Sigmoid colon (tissue), 7 donors: ENCODE measurements around the gene AIG1. TPM values are rescaled to one million over a fixed set of nuclear protein-coding genes. Genes with fewer than 3 reads are reported as not detected.

Experiments used
- DNase-seq: peaks from one replicate; pipeline ENCODE4 v3.0.0-alpha.2; 2019
- H3K27ac ChIP-seq, 4 donors: fragments of 200-600 bp; sonication (generic); one replicate each; pipeline ENCODE4 v1.5.1; 2016 to 2019; ENCODE audit warnings: mild to moderate bottlenecking in 1 of 4
- H3K27me3 ChIP-seq, 3 donors: fragments of 200-600 bp; sonication (generic); one replicate each; pipeline ENCODE4 v1.5.1; 2019; ENCODE audit warnings: mild to moderate bottlenecking in 1 of 3
- H3K36me3 ChIP-seq, 4 donors: fragments of 200-600 bp; sonication (generic); one replicate each; pipeline ENCODE4 v1.5.1; 2016 to 2019
- H3K4me1 ChIP-seq, 4 donors: fragments of 200-600 bp; sonication (generic); one replicate each; pipeline ENCODE4 v1.5.1; 2017 to 2019
- H3K4me3 ChIP-seq, 4 donors: fragments of 200-600 bp; sonication (generic); one replicate each; pipeline ENCODE4 v1.5.1; 2017 to 2019; ENCODE audit warnings: mild to moderate bottlenecking in 2 of 4, moderate library complexity in 1 of 4
- H3K9me3 ChIP-seq, 4 donors: fragments of 200-600 bp in 3 of 4; sonication (generic) in 3 of 4; one replicate each; pipeline versions ENCODE4 v1.5.1 to v1.6.1; 2013 to 2019
- EP300 ChIP-seq, 4 donors: sonication (generic); formaldehyde crosslinking; IDR thresholded peaks; one replicate each; pipeline ENCODE4 v1.6.1; 2017; ENCODE audit warnings: antibody characterized with exemption in 4 of 4
- POLR2A ChIP-seq, 2 donors: fragments of 450-650 bp; IDR thresholded peaks; one replicate each; pipeline ENCODE4 v1.6.1; 2016; ENCODE audit warnings: antibody characterized with exemption in 2 of 2, mild to moderate bottlenecking in 2 of 2, moderate library complexity in 2 of 2
- POLR2AphosphoS5 ChIP-seq, 4 donors: sonication (generic); formaldehyde crosslinking; IDR thresholded peaks; one replicate each; pipeline ENCODE4 v1.6.1; 2017; ENCODE audit warnings: antibody characterized with exemption in 4 of 4
- WGBS, 2 donors: extraction: QIAGEN DNeasy Blood & Tissue Kit; methylation state at CpG; one replicate each; pipeline ENCODE4 v1.1.7; 2013; 5-methylcytosine and 5-hydroxymethylcytosine counted together
- intact Hi-C: fragments of 100-400 bp; cut with DNase I; formaldehyde crosslinking; loops from one replicate; pipeline ENCODE4 v1.15.1; 2023
- polyA plus RNA-seq, 3 donors: library from polyadenylated mRNA; stranded (reverse); fragments of 200-250 nt; gene quantifications; one replicate each; pipeline ENCODE4 v1.2.3, GENCODE V29; 2013
- total RNA-seq, 4 donors: library from RNA; depleted of rRNA; stranded (reverse); fragments of >200 nt; gene quantifications; one replicate each; pipeline ENCODE4 v1.1.0, GENCODE V29; 2016
- TF ChIP-seq, protein P1 (sequence below), 4 experiments: fragments of 450-650 bp in 3 of 4; fragments of 200-600 bp in 1 of 4; IDR thresholded peaks; one replicate each; pipeline ENCODE4 v1.5.1; 2016 to 2019; ENCODE audit warnings: antibody characterized with exemption in 4 of 4, mild to moderate bottlenecking in 3 of 4, moderate library complexity in 2 of 4
- donor health status: healthy with polysubstance abuse.
- donor health status: Bipolar disorder and iron deficiency.
- donor health status: healthy.

The AIG1 gene
- total and polyA plus RNA-seq, 7 donors = 10.9 to 30.7 (median 20.6) TPM

- Histone ChIP-seq H3K27me3 (no peaks in the 10 kb centered on the region), H3K4me3 (no peak overlapping the region), H3K27ac (no peak overlapping the region), H3K9me3 (no peaks in the 10 kb centered on the region), H3K36me3 (no peaks in the 10 kb centered on the region), H3K4me1 (peaks cover 0 to 11% (median 3%) of the 10 kb centered on the region in 4 donors)
- DNase-seq = no peak
- intact Hi-C loops = no loop called here
- TF ChIP-seq POLR2A (IDR thresholded peaks at IDR 0.05) = no peak
- peak in 3 of 4 donors; percentile 35 to 49 (median 39) for TF ChIP-seq POLR2AphosphoS5 (IDR thresholded peaks at IDR 0.05)
- WGBS, 2 donors = 36 to 50% methylated on average over 3 of the region's 3 CpGs
Observed at GRCh38 chr6:143323729-143324470, 263.2 kb downstream of the AIG1 start.

GRCh38 chr6:143325379-143326140 lies 264.9 kb downstream of the AIG1 start:
- H3K4me3 ChIP-seq = no peak overlapping the region
- 85 to 88% methylated on average over 1 of the region's 1 CpG for WGBS, 2 donors
- no peaks in the 10 kb centered on the region for H3K27me3 ChIP-seq
- TF ChIP-seq POLR2AphosphoS5 (IDR thresholded peaks at IDR 0.05) (no peak), EP300 (IDR thresholded peaks at IDR 0.05) (no peak), POLR2A (IDR thresholded peaks at IDR 0.05) (no peak)
- TF ChIP-seq, protein P1, sequence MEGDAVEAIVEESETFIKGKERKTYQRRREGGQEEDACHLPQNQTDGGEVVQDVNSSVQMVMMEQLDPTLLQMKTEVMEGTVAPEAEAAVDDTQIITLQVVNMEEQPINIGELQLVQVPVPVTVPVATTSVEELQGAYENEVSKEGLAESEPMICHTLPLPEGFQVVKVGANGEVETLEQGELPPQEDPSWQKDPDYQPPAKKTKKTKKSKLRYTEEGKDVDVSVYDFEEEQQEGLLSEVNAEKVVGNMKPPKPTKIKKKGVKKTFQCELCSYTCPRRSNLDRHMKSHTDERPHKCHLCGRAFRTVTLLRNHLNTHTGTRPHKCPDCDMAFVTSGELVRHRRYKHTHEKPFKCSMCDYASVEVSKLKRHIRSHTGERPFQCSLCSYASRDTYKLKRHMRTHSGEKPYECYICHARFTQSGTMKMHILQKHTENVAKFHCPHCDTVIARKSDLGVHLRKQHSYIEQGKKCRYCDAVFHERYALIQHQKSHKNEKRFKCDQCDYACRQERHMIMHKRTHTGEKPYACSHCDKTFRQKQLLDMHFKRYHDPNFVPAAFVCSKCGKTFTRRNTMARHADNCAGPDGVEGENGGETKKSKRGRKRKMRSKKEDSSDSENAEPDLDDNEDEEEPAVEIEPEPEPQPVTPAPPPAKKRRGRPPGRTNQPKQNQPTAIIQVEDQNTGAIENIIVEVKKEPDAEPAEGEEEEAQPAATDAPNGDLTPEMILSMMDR (IDR thresholded peaks at IDR 0.05) = no peak
- no peak for DNase-seq
- peaks cover 0 to 11% (median 3%) of the 10 kb centered on the region in 4 donors for H3K4me1 ChIP-seq
- H3K36me3 ChIP-seq = no peaks in the 10 kb centered on the region
- no peak overlapping the region for H3K27ac ChIP-seq
- H3K9me3 ChIP-seq = no peaks in the 10 kb centered on the region
- intact Hi-C loops = no loop called here

- H3K9me3 ChIP-seq = no peaks in the 10 kb centered on the region
- H3K27me3 ChIP-seq = no peaks in the 10 kb centered on the region
- intact Hi-C loops = no loop called here
- peaks cover 0 to 3% (median 0%) of the 10 kb centered on the region in 4 donors for H3K36me3 ChIP-seq
- H3K4me1 ChIP-seq = peaks cover 0 to 6% (median 2%) of the 10 kb centered on the region in 4 donors
- H3K4me3 ChIP-seq = no peak overlapping the region
- TF ChIP-seq, protein P1 (IDR thresholded peaks at IDR 0.05) = no peak
- TF ChIP-seq POLR2A (IDR thresholded peaks at IDR 0.05) = no peak
- TF ChIP-seq POLR2AphosphoS5 (IDR thresholded peaks at IDR 0.05) = no peak
- no peak for TF ChIP-seq EP300 (IDR thresholded peaks at IDR 0.05)
- H3K27ac ChIP-seq = no peak overlapping the region
- no peak for DNase-seq
- WGBS, 2 donors = 82 to 83% methylated on average over 1 of the region's 1 CpG
Observed at GRCh38 chr6:143328876-143329275, 268.2 kb downstream of the AIG1 start.

DNA sequence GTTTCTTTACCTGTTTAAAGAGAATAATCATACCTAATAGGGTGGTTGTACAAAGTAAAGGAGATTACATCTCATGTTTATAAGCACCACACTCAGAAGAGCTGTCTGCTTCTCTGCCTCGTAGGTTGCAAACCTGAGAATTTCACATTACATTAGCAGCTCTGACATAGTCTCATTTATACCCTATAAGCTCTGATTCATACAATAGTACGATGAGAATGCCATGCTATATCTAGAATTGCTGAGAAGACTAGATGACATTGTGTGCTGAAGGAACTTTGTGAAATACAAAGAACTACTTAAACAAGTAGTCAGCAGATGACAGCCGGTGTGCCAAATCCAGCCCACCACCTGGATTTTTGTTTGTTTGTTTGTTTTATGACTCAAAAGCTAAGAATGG lies 268.6 kb downstream of the AIG1 start:
- DNase-seq = no peak
- no peaks in the 10 kb centered on the region for H3K9me3 ChIP-seq
- H3K4me3 ChIP-seq = no peak overlapping the region
- no peaks in the 10 kb centered on the region for H3K27me3 ChIP-seq
- TF ChIP-seq EP300 (IDR thresholded peaks at IDR 0.05) (no peak), POLR2A (IDR thresholded peaks at IDR 0.05) (no peak), POLR2AphosphoS5 (IDR thresholded peaks at IDR 0.05) (no peak)
- TF ChIP-seq, protein P1 (IDR thresholded peaks at IDR 0.05) = no peak
- peaks cover 0 to 4% (median under 1%) of the 10 kb centered on the region in 4 donors for H3K4me1 ChIP-seq
- 94 to 96% methylated on average over 3 of the region's 3 CpGs for WGBS, 2 donors
- peaks cover 0 to 6% (median 0%) of the 10 kb centered on the region in 4 donors for H3K36me3 ChIP-seq
- no peak overlapping the region for H3K27ac ChIP-seq
- intact Hi-C loops = no loop called here

GRCh38 chr6:143331362-143331761 lies 270.7 kb downstream of the AIG1 start:
- Histone ChIP-seq H3K27me3 (no peaks in the 10 kb centered on the region), H3K36me3 (peaks cover 0 to 6% (median 0%) of the 10 kb centered on the region in 4 donors), H3K9me3 (no peaks in the 10 kb centered on the region), H3K4me1 (no peaks in the 10 kb centered on the region), H3K4me3 (no peak overlapping the region), H3K27ac (no peak overlapping the region)
- intact Hi-C loops = no loop called here
- DNase-seq = no peak
- WGBS, 2 donors = 93 to 95% methylated on average over 2 of the region's 2 CpGs
- TF ChIP-seq, protein P1 (IDR thresholded peaks at IDR 0.05) = no peak
- no peak for TF ChIP-seq POLR2AphosphoS5 (IDR thresholded peaks at IDR 0.05)
- no peak for TF ChIP-seq POLR2A (IDR thresholded peaks at IDR 0.05)
- TF ChIP-seq EP300 (IDR thresholded peaks at IDR 0.05) = no peak
